Muscle of leg (tissue), 11 donors: Measurements from ENCODE around the gene PDPK1. TPM values are rescaled to one million over a fixed set of nuclear protein-coding genes. Genes with fewer than 3 reads are reported as not detected.
"Not testable (repeated sequence)": the region's sequence is repeated elsewhere in the genome, so short reads cannot be mapped to it uniquely, and the experiment has no call there.

ENCODE experiments used
- DNase-seq: peaks from one replicate; pipeline ENCODE4 v3.0.0; 2013
- H3K27ac ChIP-seq: one replicate; pipeline ENCODE4 v1.5.1; 2013; ENCODE audit warnings: mild to moderate bottlenecking, low read length, control low read depth
- H3K27me3 ChIP-seq: one replicate; pipeline ENCODE4 v1.6.1; 2013; ENCODE audit warnings: low read length; ENCODE audit not compliant: control insufficient read depth, insufficient read depth
- H3K36me3 ChIP-seq: one replicate; pipeline ENCODE4 v1.6.1; 2013; ENCODE audit warnings: low read length; ENCODE audit not compliant: control insufficient read depth, insufficient read depth
- H3K4me1 ChIP-seq: one replicate; pipeline ENCODE4 v1.6.1; 2013; ENCODE audit warnings: low read length; ENCODE audit not compliant: control insufficient read depth, insufficient read depth
- H3K4me3 ChIP-seq: one replicate; pipeline ENCODE4 v1.5.1; 2013; ENCODE audit warnings: low read length, control low read depth
- H3K9me3 ChIP-seq: replicated peaks from 2 replicates; pipeline ENCODE4 v1.6.1; 2013; ENCODE audit warnings: low read depth, low read length; ENCODE audit not compliant: control insufficient read depth
- WGBS: methylation state at CpG from one replicate; pipeline ENCODE4 v1.1.5; 2013; ENCODE audit warnings: missing lambda C conversion rate; ENCODE audit not compliant: insufficient coverage; 5-methylcytosine and 5-hydroxymethylcytosine counted together
- polyA plus RNA-seq, 8 donors: library from polyadenylated mRNA; unstranded; fragments of 120-200 nt; gene quantifications; one replicate each; pipeline versions ENCODE4 v1.2.1 to v1.2.3, GENCODE V29; 2013; ENCODE audit warnings: inconsistent platforms in 1 of 8, low replicate concordance in 1 of 8; ENCODE audit not compliant: insufficient read length in 8 of 8, insufficient read depth in 1 of 8
- total RNA-seq: library from RNA; stranded (reverse); fragments of 120-200 nt; gene quantifications from one replicate; pipeline ENCODE4 v1.2.4, GENCODE V29; 2013

PDPK1 gene
- total and polyA plus RNA-seq, 9 donors: 14.9 to 37.3 (median 28.3) TPM

- H3K27me3 ChIP-seq, H3K9me3 ChIP-seq, H3K4me3 ChIP-seq, H3K27ac ChIP-seq, H3K36me3 ChIP-seq: not testable (repeated sequence)
- WGBS: 35% methylated on average over 9 of the region's 14 CpGs
- H3K4me1 ChIP-seq: peaks cover 31% of the 10 kb centered on the region
- DNase-seq: peak; percentile 18
Measured at GRCh38 chr16:2539845-2540458, 2.1 kb downstream of the PDPK1 start.

- not testable (repeated sequence) for H3K27me3 ChIP-seq, H3K27ac ChIP-seq, H3K9me3 ChIP-seq, H3K36me3 ChIP-seq, DNase-seq, H3K4me3 ChIP-seq
- WGBS: no CpG with 5 or more reads among the region's 4 CpGs
- H3K4me1 ChIP-seq: peaks cover 27% of the 10 kb centered on the region
Measured at GRCh38 chr16:2540912-2541311, 3.1 kb downstream of the PDPK1 start.

- peak; percentile 18 for DNase-seq
- H3K27ac ChIP-seq, H3K27me3 ChIP-seq, H3K4me3 ChIP-seq, H3K36me3 ChIP-seq, H3K9me3 ChIP-seq: not testable (repeated sequence)
- H3K4me1 ChIP-seq: peaks cover 22% of the 10 kb centered on the region
- WGBS: 83% methylated on average over 2 of the region's 6 CpGs
Measured at GRCh38 chr16:2541409-2541808, 3.6 kb downstream of the PDPK1 start.

- 100% methylated on average over 4 of the region's 14 CpGs for WGBS
- H3K9me3 ChIP-seq, H3K4me3 ChIP-seq, DNase-seq, H3K36me3 ChIP-seq, H3K27ac ChIP-seq, H3K27me3 ChIP-seq: not testable (repeated sequence)
- H3K4me1 ChIP-seq: peaks cover 16% of the 10 kb centered on the region
Measured at GRCh38 chr16:2543771-2544170, 6.0 kb downstream of the PDPK1 start.

- H3K27ac ChIP-seq, H3K9me3 ChIP-seq, H3K36me3 ChIP-seq, DNase-seq, H3K27me3 ChIP-seq, H3K4me1 ChIP-seq, H3K4me3 ChIP-seq: not testable (repeated sequence)
- WGBS: no CpG with 5 or more reads among the region's 14 CpGs
Measured at GRCh38 chr16:2550283-2550878, 12.6 kb downstream of the PDPK1 start.

- WGBS: 38% methylated on average over 4 of the region's 17 CpGs
- H3K4me1 ChIP-seq, DNase-seq, H3K9me3 ChIP-seq, H3K4me3 ChIP-seq, H3K36me3 ChIP-seq, H3K27ac ChIP-seq, H3K27me3 ChIP-seq: not testable (repeated sequence)
Measured at GRCh38 chr16:2551420-2551889, 13.6 kb downstream of the PDPK1 start.

GRCh38 chr16:2554709-2555425 lies 17.0 kb downstream of the PDPK1 start:
- H3K4me1 ChIP-seq, H3K4me3 ChIP-seq, H3K9me3 ChIP-seq, H3K27me3 ChIP-seq, DNase-seq, H3K27ac ChIP-seq, H3K36me3 ChIP-seq: not testable (repeated sequence)
- whole genome bisulfite sequencing: no CpG with 5 or more reads among the region's 13 CpGs

GRCh38 chr16:2557150-2557549 lies 19.3 kb downstream of the PDPK1 start:
- H3K27me3 ChIP-seq, H3K36me3 ChIP-seq, H3K4me1 ChIP-seq, H3K27ac ChIP-seq, H3K9me3 ChIP-seq, H3K4me3 ChIP-seq, DNase-seq: not testable (repeated sequence)
- WGBS: no CpG with 5 or more reads among the region's 15 CpGs

GRCh38 chr16:2560131-2560797 lies 22.4 kb downstream of the PDPK1 start:
- H3K36me3 ChIP-seq, H3K27ac ChIP-seq, DNase-seq, H3K4me3 ChIP-seq, H3K4me1 ChIP-seq, H3K9me3 ChIP-seq, H3K27me3 ChIP-seq: not testable (repeated sequence)
- no CpG with 5 or more reads among the region's 17 CpGs for WGBS

- not testable (repeated sequence) for H3K36me3 ChIP-seq, H3K9me3 ChIP-seq, H3K4me1 ChIP-seq, H3K27ac ChIP-seq, H3K27me3 ChIP-seq, H3K4me3 ChIP-seq, DNase-seq
- 0% methylated on average over 2 of the region's 4 CpGs for WGBS
Measured at GRCh38 chr16:2560798-2561133, 22.9 kb downstream of the PDPK1 start.
